Measurements from ENCODE around the gene ABLIM1.

GRCh38 chr10:114573330-114574045 is 84.6 kb downstream of the ABLIM1 start:
- TF ChIP-seq REPIN1 (tag by site-specific recombination; IDR thresholded peaks at IDR 0.05; ENCODE audit: low read depth) (no peak), ZNF16 (tag by site-specific recombination; IDR thresholded peaks at IDR 0.05; ENCODE audit: low read depth) (no peak), ZNF558 (tag by site-specific recombination; IDR thresholded peaks at IDR 0.05) (no peak), ZNF670 (tag by site-specific recombination; IDR thresholded peaks at IDR 0.05; ENCODE audit: low read depth) (no peak), ZNF561 (tag by site-specific recombination; IDR thresholded peaks at IDR 0.05; ENCODE audit: borderline replicate concordance) (no peak), CTCF (tag by site-specific recombination; IDR thresholded peaks at IDR 0.05) (no peak), GLI4 (tag by site-specific recombination; IDR thresholded peaks at IDR 0.05) (no peak)
